Right atrium auricular region (tissue), 2 donors: ENCODE results near the gene CEBPE. TPM values are rescaled to one million over a fixed set of nuclear protein-coding genes. Genes with fewer than 3 reads are reported as not detected.

ENCODE experiments used
- DNase-seq: peaks from one replicate; pipeline ENCODE4 v3.0.0-alpha.2; 2019; ENCODE audit warnings: low spot score
- H3K27ac ChIP-seq, 2 donors: fragments of 200-600 bp; sonication (generic); 1 replicate in 1 of 2; 2 replicates in 1 of 2; pipeline ENCODE4 v1.5.1; 2016 to 2019
- H3K27me3 ChIP-seq, 2 donors: fragments of 200-600 bp; sonication (generic); one replicate each; pipeline versions ENCODE4 v1.5.1 to v1.6.0; 2017 to 2019
- H3K36me3 ChIP-seq: fragments of 200-600 bp; sonication (generic); one replicate; pipeline ENCODE4 v1.5.1; 2016
- H3K4me1 ChIP-seq, 2 donors: fragments of 200-600 bp; sonication (generic); one replicate each; pipeline versions ENCODE4 v1.5.1 to v1.6.0; 2017 to 2019
- H3K4me3 ChIP-seq, 2 donors: fragments of 200-600 bp; sonication (generic); 1 replicate in 1 of 2; 2 replicates in 1 of 2; pipeline ENCODE4 v1.5.1; 2017 to 2019; ENCODE audit warnings: mild to moderate bottlenecking in 1 of 2, moderate library complexity in 1 of 2
- H3K9me3 ChIP-seq, 2 donors: fragments of 200-600 bp; sonication (generic); one replicate each; pipeline ENCODE4 v1.5.1; 2019
- total RNA-seq, 2 donors: library from RNA; depleted of rRNA; stranded (reverse); fragments of >200 nt; gene quantifications; one replicate each; pipeline ENCODE4 v1.1.0, GENCODE V29; 2016
- TF ChIP-seq, protein P1 (sequence below), 2 donors: fragments of 200-600 bp; sonication (generic); IDR thresholded peaks; one replicate each; pipeline ENCODE4 v1.5.1; 2019; ENCODE audit warnings: antibody characterized with exemption in 2 of 2

Gene CEBPE
- total RNA-seq, 2 donors from 2014 or later, result not detected

DNA sequence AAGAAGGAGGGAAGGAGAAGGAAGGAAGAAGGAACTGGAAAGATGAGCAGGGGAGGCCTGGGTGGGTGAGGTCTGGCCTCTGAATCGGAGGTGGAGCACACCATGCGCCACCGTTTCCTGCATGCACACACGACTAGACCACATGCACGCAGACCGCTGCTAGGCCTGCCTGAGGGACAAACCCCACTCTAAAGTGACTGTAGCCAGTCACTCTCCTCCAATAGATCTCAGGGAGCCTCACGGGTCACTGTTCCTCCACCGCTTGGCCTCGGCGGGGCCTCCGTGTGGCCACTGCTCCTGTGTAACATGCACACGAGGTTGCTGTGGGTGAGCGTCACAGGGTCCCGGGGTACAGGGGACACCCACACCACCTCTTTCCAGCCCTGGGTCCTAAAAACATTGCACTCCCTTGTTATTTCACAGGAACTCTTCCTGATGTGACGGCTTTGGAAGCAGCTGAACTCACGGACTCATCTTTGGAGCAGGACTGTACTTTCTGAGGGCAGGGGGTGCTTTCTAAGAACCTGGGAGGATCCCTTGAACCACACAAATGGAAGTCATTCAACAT lies 17.6 kb upstream of the CEBPE start:
- Histone ChIP-seq H3K4me3 (no peak overlapping the region), H3K36me3 (peaks cover 18% of the 10 kb centered on the region), H3K4me1 (peaks cover 0 to 26% of the 10 kb centered on the region in 2 donors), H3K9me3 (no peaks in the 10 kb centered on the region), H3K27ac (peak overlapping the region; percentile 48 to 68), H3K27me3 (no peaks in the 10 kb centered on the region)
- no peak for DNase-seq
- TF ChIP-seq, protein P1, sequence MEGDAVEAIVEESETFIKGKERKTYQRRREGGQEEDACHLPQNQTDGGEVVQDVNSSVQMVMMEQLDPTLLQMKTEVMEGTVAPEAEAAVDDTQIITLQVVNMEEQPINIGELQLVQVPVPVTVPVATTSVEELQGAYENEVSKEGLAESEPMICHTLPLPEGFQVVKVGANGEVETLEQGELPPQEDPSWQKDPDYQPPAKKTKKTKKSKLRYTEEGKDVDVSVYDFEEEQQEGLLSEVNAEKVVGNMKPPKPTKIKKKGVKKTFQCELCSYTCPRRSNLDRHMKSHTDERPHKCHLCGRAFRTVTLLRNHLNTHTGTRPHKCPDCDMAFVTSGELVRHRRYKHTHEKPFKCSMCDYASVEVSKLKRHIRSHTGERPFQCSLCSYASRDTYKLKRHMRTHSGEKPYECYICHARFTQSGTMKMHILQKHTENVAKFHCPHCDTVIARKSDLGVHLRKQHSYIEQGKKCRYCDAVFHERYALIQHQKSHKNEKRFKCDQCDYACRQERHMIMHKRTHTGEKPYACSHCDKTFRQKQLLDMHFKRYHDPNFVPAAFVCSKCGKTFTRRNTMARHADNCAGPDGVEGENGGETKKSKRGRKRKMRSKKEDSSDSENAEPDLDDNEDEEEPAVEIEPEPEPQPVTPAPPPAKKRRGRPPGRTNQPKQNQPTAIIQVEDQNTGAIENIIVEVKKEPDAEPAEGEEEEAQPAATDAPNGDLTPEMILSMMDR (IDR thresholded peaks at IDR 0.05), result no peak

DNA sequence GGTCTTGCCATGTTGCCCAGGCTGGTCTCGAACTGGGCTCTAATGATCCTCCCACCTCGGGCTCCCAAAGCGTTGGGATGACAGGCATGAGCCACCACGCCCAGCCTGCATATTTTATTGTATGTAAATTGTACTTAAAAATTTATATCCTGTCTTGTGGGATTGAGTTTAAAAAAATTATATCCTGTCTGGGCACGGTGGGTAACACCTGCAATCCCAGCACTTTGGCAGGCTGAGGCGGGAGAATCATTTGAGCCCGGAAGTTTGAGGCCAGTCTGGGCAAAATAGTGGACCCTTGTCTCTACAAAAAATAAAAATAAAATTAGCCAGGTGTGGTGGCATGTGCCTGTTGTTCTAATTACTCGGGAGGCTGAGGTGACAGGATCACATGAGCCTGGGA lies 13.9 kb upstream of the CEBPE start:
- TF ChIP-seq, protein P1 (IDR thresholded peaks at IDR 0.05), result no peak
- no peaks in the 10 kb centered on the region for H3K9me3 ChIP-seq
- no peak overlapping the region for H3K4me3 ChIP-seq
- no peak overlapping the region for H3K27ac ChIP-seq
- H3K27me3 ChIP-seq, result no peaks in the 10 kb centered on the region
- DNase-seq, result no peak
- H3K36me3 ChIP-seq, result peaks cover 15% of the 10 kb centered on the region
- H3K4me1 ChIP-seq, result peaks cover 0 to 39% of the 10 kb centered on the region in 2 donors

DNA sequence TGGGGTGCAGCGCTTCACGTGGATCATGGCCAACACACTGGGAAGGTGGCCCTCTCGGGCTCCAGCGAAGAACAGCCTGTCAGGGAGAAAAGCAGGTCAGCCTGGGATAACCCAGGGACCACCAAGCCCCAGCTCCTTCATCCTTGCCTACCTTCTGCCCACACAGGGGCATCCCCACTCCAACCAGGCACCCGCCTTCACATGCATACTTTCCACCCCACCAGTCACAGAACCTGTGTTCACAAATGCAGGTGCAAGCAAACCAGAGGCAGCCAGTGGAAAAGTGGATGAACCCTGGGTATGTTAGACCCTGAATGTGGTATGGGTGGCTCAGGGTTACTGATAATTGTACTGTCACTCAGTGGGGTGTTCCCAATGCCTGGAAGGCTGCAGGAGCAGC lies 12.4 kb upstream of the CEBPE start:
- Histone ChIP-seq H3K4me1 (peaks cover 0 to 24% of the 10 kb centered on the region in 2 donors), H3K36me3 (peaks cover 23% of the 10 kb centered on the region), H3K4me3 (no peak overlapping the region), H3K27me3 (no peaks in the 10 kb centered on the region), H3K27ac (no peak overlapping the region), H3K9me3 (no peaks in the 10 kb centered on the region)
- TF ChIP-seq, protein P1 (IDR thresholded peaks at IDR 0.05), result no peak
- no peak for DNase-seq

DNA sequence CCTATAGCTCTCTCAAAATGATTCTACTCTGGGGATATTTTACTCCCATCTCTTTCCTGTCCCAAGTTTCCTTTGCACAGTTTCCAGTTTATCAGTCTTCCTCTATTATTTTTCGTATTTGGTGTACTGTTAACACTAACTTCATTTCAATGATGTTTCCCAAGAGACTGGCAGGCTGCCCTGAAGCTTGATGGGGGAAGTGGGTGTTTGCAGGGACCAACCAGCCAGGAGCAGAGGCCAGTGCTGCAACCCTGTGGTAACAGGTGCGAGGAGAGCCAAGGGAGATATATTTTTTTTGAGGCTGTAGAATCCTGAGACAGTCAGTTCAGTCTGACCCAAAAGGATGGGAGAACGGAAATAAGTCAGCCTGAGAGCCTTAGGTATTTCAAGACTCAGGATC lies 11.8 kb upstream of the CEBPE start:
- DNase-seq, result no peak
- Histone ChIP-seq H3K9me3 (no peaks in the 10 kb centered on the region), H3K27ac (peak overlapping the region in 1 of 2 donors; percentile 51), H3K4me1 (peaks cover 0 to 21% of the 10 kb centered on the region in 2 donors), H3K4me3 (no peak overlapping the region), H3K36me3 (peaks cover 23% of the 10 kb centered on the region), H3K27me3 (no peaks in the 10 kb centered on the region)
- TF ChIP-seq, protein P1 (IDR thresholded peaks at IDR 0.05), result no peak

DNA sequence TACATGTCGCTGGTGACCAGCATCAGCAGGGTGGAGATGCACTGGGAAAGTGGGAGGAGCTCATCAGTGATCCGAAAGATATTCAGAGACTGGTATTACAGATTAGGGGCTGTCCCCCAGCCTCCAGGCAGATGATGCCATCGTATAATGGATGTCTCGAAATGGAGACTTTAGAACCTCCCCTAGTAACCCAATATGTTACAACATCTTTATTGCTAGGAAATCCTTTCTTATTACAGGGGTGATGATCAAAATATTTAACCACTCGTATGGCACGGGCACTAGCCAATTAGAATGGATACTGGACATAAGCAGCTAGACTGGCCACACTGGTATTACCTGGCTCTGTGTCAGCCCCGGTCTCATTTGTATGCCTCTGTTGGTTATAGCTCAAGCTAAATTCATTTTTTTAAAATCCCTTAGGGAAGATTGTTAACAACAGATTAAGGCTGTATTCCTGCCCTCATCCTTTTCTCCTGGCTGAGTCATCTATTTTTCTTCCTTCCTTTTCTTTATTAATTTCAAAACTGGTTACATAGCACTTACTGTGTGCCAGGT lies 10.8 kb upstream of the CEBPE start:
- H3K9me3 ChIP-seq, result no peaks in the 10 kb centered on the region
- H3K4me1 ChIP-seq, result peaks cover 0 to 19% of the 10 kb centered on the region in 2 donors
- H3K4me3 ChIP-seq, result no peak overlapping the region
- peaks cover 23% of the 10 kb centered on the region for H3K36me3 ChIP-seq
- DNase-seq, result no peak
- H3K27ac ChIP-seq, result peak overlapping the region in 1 of 2 donors; percentile 51
- H3K27me3 ChIP-seq, result no peaks in the 10 kb centered on the region
- TF ChIP-seq, protein P1 (IDR thresholded peaks at IDR 0.05), result no peak
